DND-41 (cell line): Measurements from ENCODE around the gene SESTD1.

ENCODE experiments used
- ATAC-seq: fragments of 200-7000 bp; cut with Tn5 transposase; 3 replicates; pipeline ENCODE4 v1.9.1; 2021; ENCODE audit warnings: low read depth; ENCODE audit not compliant: insufficient read depth
- DNase-seq: peaks from one replicate; pipeline ENCODE4 v3.0.0-alpha.2; 2020
- H2AFZ ChIP-seq: 2 replicates; pipeline ENCODE4 v1.6.0; 2012; ENCODE audit warnings: low read depth, low read length
- H3K27ac ChIP-seq: 2 replicates; pipeline ENCODE4 v1.5.1; 2012; ENCODE audit warnings: low read length, inconsistent platforms
- H3K27me3 ChIP-seq: fragments of 200-600 bp; sonication (generic); 2 replicates; pipeline ENCODE4 v1.6.0; 2012; ENCODE audit warnings: low read length, mild to moderate bottlenecking, inconsistent platforms; ENCODE audit not compliant: insufficient read depth, poor library complexity
- H3K36me3 ChIP-seq: 2 replicates; pipeline ENCODE4 v1.5.1; 2012; ENCODE audit warnings: low read length, inconsistent platforms; ENCODE audit not compliant: insufficient read depth
- H3K4me1 ChIP-seq: 2 replicates; pipeline ENCODE4 v1.5.1; 2012; ENCODE audit warnings: mild to moderate bottlenecking, low read length; ENCODE audit not compliant: insufficient read depth
- H3K4me2 ChIP-seq: 2 replicates; pipeline ENCODE4 v1.6.0; 2012; ENCODE audit warnings: mild to moderate bottlenecking, moderate library complexity, low read length, inconsistent platforms; ENCODE audit not compliant: insufficient read depth
- H3K4me3 ChIP-seq, 2 experiments: fragments of 200-600 bp in 1 of 2; shearing (Covaris generic) in 1 of 2; 2 replicates each; pipeline ENCODE4 v1.5.1; 2012 to 2016; ENCODE audit warnings: inconsistent platforms in 2 of 2, low read length in 2 of 2, mild to moderate bottlenecking in 2 of 2, low read depth in 1 of 2, moderate library complexity in 1 of 2
- H3K79me2 ChIP-seq: 2 replicates; pipeline ENCODE4 v1.6.0; 2012; ENCODE audit warnings: low read length, inconsistent platforms; ENCODE audit not compliant: insufficient read depth
- H3K9ac ChIP-seq: 2 replicates; pipeline ENCODE4 v1.6.0; 2012; ENCODE audit warnings: low read depth, mild to moderate bottlenecking, inconsistent platforms, low read length, moderate library complexity
- H3K9me3 ChIP-seq: 2 replicates; pipeline ENCODE4 v1.5.1; 2012; ENCODE audit warnings: low read length, moderate library complexity, mild to moderate bottlenecking, inconsistent platforms; ENCODE audit not compliant: insufficient read depth, severe bottlenecking
- H4K20me1 ChIP-seq: 2 replicates; pipeline ENCODE4 v1.6.0; 2012; ENCODE audit warnings: low read length; ENCODE audit not compliant: insufficient read depth
- EZH2 ChIP-seq: IDR thresholded peaks from 3 replicates; pipeline ENCODE4 v1.6.1; 2012; ENCODE audit warnings: borderline replicate concordance, low read depth, mild to moderate bottlenecking, moderate library complexity, low read length, inconsistent platforms; ENCODE audit not compliant: severe bottlenecking
- TF ChIP-seq, protein P1 (sequence below): IDR thresholded peaks from 2 replicates; pipeline ENCODE4 v1.5.1; 2012; ENCODE audit warnings: borderline replicate concordance, low read length, moderate library complexity, mild to moderate bottlenecking; ENCODE audit not compliant: poor library complexity, severe bottlenecking; ENCODE audit errors: extremely low read depth

Gene SESTD1

GRCh38 chr2:179261151-179261825 is 3.3 kb downstream of the SESTD1 start:
- H3K27me3 ChIP-seq = peaks cover 12% of the 10 kb centered on the region
- peaks cover 7% of the 10 kb centered on the region; the same call in 1 of the 2 replicates for H4K20me1 ChIP-seq
- no peak overlapping the region for H3K27ac ChIP-seq
- no peak for TF ChIP-seq EZH2
- TF ChIP-seq, protein P1, sequence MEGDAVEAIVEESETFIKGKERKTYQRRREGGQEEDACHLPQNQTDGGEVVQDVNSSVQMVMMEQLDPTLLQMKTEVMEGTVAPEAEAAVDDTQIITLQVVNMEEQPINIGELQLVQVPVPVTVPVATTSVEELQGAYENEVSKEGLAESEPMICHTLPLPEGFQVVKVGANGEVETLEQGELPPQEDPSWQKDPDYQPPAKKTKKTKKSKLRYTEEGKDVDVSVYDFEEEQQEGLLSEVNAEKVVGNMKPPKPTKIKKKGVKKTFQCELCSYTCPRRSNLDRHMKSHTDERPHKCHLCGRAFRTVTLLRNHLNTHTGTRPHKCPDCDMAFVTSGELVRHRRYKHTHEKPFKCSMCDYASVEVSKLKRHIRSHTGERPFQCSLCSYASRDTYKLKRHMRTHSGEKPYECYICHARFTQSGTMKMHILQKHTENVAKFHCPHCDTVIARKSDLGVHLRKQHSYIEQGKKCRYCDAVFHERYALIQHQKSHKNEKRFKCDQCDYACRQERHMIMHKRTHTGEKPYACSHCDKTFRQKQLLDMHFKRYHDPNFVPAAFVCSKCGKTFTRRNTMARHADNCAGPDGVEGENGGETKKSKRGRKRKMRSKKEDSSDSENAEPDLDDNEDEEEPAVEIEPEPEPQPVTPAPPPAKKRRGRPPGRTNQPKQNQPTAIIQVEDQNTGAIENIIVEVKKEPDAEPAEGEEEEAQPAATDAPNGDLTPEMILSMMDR = no peak
- ATAC-seq (no peak), DNase-seq (no peak)
- H3K4me1 ChIP-seq = peaks cover 25% of the 10 kb centered on the region
- no peak overlapping the region for H3K9ac ChIP-seq
- H3K79me2 ChIP-seq = peaks cover 63% of the 10 kb centered on the region
- H2AFZ ChIP-seq = no peak overlapping the region
- no peaks in the 10 kb centered on the region; the same call in 1 of the 2 replicates for H3K36me3 ChIP-seq
- no peaks in the 10 kb centered on the region for H3K9me3 ChIP-seq
- H3K4me2 ChIP-seq = no peak overlapping the region
- H3K4me3 ChIP-seq = no peak overlapping the region

- peaks cover 24% of the 10 kb centered on the region for H3K4me1 ChIP-seq
- TF ChIP-seq EZH2 = no peak
- TF ChIP-seq, protein P1 = no peak
- ATAC-seq = no peak
- H3K9ac ChIP-seq = no peak overlapping the region
- peaks cover 10% of the 10 kb centered on the region; the same call in 1 of the 2 replicates for H4K20me1 ChIP-seq
- H3K36me3 ChIP-seq = no peaks in the 10 kb centered on the region; the same call in 1 of the 2 replicates
- peaks cover 72% of the 10 kb centered on the region for H3K79me2 ChIP-seq
- H2AFZ ChIP-seq = no peak overlapping the region
- no peak overlapping the region for H3K4me2 ChIP-seq
- no peaks in the 10 kb centered on the region for H3K9me3 ChIP-seq
- no peak overlapping the region for H3K27ac ChIP-seq
- H3K4me3 ChIP-seq = no peak overlapping the region
- DNase-seq = no peak
- H3K27me3 ChIP-seq = peaks cover 4% of the 10 kb centered on the region
These were observed 4.4 kb downstream of the SESTD1 start for GRCh38 chr2:179260224-179260623.

DNA sequence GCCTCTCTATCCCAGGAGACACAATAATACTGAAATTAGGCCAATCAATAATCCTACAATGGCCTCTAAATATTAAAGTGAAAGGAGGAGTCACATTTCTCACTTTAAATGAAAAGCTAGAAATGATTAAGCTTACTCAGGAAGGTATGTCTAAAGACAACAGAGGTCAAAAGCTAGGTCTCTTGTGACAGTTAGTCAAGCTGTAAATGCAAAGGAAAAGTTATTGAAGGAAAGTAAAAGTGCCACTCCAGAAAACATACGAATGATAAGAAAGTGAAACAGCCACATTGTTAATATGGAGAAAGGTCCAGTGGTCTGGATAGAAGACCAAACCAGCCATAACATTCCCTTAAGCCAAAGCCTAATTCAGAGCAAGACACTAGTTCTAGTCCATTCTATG is 9.5 kb downstream of the SESTD1 start:
- H2AFZ ChIP-seq = no peak overlapping the region
- H3K9me3 ChIP-seq = no peaks in the 10 kb centered on the region
- ATAC-seq = no peak
- DNase-seq = no peak
- H3K9ac ChIP-seq = no peak overlapping the region
- TF ChIP-seq, protein P1 = no peak
- TF ChIP-seq EZH2 = no peak
- no peak overlapping the region for H3K27ac ChIP-seq
- H3K4me1 ChIP-seq = peaks cover 3% of the 10 kb centered on the region; the same call in 1 of the 2 replicates
- H3K27me3 ChIP-seq = no peaks in the 10 kb centered on the region
- H3K4me2 ChIP-seq = no peak overlapping the region
- no peak overlapping the region for H3K4me3 ChIP-seq
- H3K79me2 ChIP-seq = peaks cover 51% of the 10 kb centered on the region
- no peaks in the 10 kb centered on the region for H3K36me3 ChIP-seq
- H4K20me1 ChIP-seq = peaks cover 17% of the 10 kb centered on the region; the same call in 1 of the 2 replicates
